GM12801 (cell line): ENCODE measurements around the gene PARK7.

ENCODE experiments used
- TF ChIP-seq, protein P1 (sequence below): IDR thresholded peaks from one replicate; pipeline ENCODE4 v1.5.1; 2011; ENCODE audit warnings: control low read depth; ENCODE audit not compliant: insufficient read length; ENCODE audit errors: extremely low read depth

Gene PARK7

DNA sequence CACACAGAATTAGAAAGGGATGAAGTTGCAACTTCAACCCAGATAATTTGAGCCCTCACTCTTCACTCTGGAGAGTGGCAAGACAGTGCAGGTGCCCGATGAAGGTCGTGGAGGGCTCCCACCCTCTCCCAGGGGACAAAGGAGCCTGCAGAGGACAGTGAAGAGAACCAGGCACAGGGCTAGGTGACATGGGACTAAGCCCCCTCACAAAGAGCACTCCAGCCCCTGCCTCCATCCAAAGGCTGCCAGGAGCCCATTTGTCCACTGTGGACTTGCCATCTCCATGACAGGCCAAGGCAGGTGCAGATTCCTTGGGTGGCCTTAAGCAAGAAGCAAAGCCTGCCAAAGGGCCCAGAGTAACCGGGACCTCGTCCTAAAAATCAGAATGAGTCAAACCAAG, 49.5 kb downstream of the PARK7 start:
- TF ChIP-seq, protein P1, sequence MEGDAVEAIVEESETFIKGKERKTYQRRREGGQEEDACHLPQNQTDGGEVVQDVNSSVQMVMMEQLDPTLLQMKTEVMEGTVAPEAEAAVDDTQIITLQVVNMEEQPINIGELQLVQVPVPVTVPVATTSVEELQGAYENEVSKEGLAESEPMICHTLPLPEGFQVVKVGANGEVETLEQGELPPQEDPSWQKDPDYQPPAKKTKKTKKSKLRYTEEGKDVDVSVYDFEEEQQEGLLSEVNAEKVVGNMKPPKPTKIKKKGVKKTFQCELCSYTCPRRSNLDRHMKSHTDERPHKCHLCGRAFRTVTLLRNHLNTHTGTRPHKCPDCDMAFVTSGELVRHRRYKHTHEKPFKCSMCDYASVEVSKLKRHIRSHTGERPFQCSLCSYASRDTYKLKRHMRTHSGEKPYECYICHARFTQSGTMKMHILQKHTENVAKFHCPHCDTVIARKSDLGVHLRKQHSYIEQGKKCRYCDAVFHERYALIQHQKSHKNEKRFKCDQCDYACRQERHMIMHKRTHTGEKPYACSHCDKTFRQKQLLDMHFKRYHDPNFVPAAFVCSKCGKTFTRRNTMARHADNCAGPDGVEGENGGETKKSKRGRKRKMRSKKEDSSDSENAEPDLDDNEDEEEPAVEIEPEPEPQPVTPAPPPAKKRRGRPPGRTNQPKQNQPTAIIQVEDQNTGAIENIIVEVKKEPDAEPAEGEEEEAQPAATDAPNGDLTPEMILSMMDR = no peak

DNA sequence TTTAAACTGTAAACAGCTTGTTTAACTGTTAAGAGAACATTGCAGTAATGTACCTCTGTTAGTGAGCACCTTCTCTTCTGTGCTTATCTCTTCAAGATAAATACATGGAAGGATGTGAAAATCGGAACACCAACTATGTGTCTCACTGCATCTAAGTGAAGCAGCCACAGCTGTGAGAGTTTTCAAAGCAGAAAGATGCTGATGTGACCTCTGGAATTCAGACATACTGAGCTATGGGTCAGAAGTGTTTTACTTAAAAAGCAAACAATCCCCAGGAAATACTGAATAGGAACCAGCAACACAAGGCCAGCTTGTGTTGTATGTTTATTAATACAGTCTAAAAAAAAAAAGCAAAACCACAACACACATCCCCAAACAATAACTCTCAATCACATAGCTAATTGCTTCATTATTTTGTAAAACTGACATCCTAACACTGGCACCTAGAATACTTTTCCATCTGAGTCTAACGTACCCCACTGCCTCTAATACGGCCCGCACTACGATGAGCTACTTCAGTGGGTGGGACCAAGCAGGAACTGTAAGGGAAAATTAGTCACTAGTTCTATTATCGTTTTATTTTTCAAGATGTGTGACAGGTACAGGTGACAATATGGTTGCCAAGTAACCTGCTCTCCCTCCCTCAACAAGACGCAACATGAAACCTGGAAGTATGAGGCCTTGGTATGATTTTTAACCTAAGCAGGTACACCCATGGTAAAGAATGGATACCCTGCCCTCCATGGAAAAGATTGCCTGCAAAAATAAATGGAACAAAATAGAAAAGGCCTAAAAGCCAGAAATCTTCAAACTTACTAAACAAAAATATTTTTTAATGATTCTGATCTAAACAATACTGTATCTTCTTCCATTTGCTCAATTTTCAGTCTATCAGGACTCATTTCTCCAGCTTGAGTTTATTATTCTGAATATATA, 50.7 kb downstream of the PARK7 start:
- TF ChIP-seq, protein P1 = no peak

DNA sequence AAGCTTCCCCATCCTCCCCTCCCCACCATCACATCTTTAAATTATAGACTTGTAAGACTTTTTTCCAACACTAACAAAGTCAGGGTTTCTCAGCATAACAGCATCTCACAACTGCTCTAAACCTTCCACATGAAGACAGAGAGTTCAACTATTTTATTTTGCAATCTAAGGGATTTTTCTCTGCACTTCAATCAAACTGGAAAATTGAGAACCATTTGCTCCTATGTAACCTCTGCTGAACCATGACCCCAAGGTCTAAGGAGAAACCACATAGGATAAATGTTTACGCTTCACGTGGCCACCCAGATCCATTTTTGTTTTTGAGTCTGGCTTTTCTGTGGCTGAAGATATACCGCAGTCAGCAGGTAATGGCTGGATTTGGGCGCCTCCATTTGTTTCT, 51.4 kb downstream of the PARK7 start:
- TF ChIP-seq, protein P1 = no peak

DNA sequence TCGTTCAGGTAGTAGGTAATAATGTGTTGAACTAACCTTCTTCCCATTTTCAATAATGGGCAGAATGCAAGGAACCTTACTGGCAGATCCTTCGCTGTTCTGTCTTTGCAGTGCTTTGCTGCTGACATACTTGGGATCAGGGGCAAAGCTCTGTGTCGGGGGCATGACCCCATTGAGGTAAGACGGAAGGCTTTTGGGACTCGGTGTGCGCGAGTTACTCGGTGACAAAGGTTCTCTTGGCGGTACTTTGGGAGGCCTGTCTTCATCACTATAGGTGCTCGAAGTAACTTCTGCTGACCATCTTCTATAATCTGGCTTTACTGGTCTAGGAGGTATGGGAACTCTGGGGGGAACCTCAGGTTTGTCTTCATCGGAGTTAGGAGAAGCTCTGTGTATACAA, 51.9 kb downstream of the PARK7 start:
- TF ChIP-seq, protein P1 = no peak

DNA sequence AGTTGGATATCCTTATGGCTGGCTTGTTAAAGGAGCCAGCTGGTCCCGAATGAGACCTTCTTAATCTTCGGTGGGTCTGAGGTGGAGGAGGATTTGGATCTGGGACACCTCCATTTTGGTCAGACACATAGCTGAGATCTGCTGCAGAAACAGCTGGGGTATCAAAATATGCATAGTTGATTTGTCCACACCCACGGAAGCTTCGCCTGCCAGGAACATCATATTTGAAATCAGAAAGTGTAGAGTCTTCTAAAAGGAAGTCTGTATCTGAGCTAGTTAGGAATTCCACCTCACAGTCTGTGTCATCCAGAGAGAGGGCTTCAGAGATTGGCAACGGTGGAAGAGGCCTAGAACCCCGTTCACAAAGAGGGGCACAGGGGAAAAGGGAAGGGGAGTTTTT, 52.3 kb downstream of the PARK7 start:
- TF ChIP-seq, protein P1 = no peak

DNA sequence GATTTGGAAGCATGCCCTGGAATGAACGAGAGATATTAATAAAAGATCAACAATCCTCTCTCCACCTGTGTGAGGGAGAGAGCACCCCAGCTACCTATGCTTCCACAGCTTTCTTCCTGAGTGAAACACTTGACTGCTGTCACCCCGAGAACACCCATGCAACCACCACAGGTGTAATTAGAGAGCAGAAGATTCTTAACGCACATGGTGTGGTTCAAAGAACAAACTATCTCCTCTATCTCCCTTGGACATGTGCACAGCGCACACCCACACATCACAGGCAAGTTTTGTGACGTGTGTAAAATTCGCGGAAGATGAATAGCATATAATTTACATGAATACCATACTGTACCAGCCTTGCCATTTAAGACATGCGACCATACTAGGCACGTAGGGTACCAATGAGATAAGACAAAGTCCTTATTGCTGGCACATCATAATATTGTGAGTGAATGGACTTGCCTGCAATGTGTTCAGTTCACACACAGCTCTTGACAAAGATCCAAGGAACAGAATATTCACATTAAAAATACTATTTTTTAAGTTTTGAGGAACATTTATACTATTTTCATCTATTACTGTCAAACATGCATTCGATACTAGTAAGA, 53.0 kb downstream of the PARK7 start:
- TF ChIP-seq, protein P1 = no peak

DNA sequence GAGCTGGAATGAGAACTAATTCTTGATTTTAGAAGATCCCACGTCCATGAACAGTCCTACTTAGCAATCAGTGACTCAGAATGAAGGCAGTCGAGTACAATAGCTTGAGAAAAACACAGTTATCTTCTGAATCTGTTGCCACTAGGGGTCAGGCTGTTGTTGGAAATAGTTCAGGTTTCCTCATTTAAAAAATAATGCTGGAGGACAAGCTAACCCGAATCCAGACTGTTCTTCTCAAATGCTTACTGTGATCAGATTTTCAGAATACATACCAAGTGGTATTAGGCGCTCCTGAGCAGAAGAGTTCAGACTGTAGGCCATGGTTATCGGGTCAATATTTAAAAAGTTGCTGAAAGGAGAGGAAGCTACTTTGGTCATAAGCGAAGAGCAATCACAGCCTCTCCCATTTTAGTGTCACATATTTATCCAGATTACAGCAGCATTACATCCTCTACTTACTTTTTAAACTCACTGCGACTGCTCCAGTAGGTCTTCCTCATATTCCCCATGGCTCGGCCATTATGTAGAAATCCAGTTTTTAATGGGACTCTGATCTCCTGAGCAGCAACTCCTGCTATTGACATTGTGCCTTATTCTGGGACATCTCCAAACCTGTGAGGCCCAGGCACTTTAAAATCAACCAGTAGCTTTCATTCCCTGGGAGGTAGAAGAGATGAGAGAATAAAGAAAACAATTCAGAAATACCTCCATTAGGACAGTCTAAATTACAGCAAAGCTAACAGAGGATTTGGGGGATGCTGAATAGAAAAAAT, 53.7 kb downstream of the PARK7 start:
- TF ChIP-seq, protein P1 = no peak
